SIG-M5 treated with dmso at 0.1 percent for 504 hours (cell line): Measurements from ENCODE around the gene FRAS1.
A peak's percentile ranks its signal among the peaks of the same experiment; 100 is the strongest.
"Not testable (repeated sequence)": the region's sequence is repeated elsewhere in the genome, so short reads cannot be mapped to it uniquely, and the experiment has no call there.

Experiments
- DNase-seq: peaks from one replicate; lab custom pipeline; 2025; ENCODE audit not compliant: unreplicated experiment; lab: John Stamatoyannopoulos, UW

The FRAS1 gene

DNA sequence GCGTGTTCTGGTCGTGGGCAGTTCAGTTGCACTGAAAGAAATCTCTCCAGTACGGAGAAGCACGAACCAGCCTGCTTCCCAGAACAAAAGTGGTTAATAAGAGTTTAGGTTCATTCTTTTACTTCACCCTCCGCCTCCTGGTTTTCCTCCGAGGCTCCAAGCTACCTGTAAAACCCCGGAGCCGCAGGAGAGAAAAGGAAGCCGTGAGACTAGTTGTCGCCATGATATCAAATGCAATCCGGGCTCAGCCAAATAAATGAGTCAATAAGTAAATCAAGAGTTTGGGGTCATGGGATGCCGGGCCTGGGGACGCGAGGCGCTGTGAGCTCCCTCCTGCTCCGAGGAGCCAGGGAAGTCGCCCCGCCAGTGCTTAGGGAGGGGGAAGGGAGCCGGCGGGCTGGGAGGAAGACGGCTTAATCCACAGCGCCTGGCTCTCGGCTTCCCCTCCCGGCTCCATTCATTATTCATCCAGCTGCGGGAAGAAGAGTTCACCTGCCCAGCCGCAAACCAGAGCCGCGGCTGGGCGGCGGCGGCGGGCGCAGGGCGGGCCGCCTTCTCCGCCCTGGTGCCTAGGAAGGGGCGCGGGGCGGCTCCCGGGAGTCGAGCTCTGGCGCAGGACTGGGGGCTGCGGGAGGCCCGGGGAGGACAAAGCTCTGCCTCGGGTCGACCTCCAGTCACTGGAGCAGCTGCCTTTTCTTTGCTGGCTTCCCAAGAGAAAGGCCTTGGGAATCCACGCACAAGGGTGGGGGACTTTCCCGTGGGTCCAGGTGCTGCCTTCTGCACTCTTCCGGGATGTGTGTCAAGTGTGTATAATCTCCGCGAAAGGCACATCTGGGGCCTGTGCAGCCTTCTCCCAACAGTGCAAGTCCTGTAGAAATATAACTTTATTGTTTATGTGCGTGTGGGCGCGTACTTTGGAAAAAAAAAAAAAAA lies 1.7 kb downstream of the FRAS1 start:
- no peak for DNase-seq

DNA sequence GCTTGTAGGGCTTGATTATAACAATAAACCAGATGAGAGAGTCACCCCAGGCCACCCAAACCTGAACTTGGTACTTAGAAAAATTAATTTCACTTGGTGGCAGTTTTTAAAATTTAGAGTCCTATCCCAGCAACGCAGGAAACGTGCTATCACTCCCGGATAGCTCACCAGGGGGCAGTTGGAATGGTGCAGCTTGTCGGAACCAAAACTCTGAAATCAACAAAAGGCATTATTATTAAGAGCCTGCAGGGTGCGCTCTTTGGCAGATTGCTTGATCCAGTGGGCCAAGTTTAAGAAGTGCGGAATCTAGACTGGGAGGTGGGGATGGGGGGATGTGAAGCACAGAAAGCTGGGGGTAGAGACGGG lies 2.4 kb downstream of the FRAS1 start:
- DNase-seq = peak; percentile 42

DNA sequence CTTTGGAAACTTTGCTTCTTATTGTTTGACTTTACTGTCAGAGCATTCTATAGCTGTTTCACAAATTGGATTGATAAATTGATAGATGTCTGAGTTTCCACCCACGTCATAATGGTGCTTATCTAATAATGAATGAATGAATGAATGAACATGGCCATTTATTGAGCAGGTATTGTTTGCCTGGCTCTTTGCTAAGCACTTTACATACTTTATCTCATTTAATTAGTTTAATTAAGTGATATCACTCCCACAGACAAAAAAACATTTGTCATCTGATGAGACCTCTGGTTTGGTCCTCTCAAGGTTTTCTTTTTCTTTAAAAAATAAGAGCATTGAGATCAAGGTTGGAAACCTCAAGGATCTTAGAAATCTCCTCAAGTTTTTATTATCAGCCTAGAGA lies 2.8 kb downstream of the FRAS1 start:
- DNase-seq = no peak

DNA sequence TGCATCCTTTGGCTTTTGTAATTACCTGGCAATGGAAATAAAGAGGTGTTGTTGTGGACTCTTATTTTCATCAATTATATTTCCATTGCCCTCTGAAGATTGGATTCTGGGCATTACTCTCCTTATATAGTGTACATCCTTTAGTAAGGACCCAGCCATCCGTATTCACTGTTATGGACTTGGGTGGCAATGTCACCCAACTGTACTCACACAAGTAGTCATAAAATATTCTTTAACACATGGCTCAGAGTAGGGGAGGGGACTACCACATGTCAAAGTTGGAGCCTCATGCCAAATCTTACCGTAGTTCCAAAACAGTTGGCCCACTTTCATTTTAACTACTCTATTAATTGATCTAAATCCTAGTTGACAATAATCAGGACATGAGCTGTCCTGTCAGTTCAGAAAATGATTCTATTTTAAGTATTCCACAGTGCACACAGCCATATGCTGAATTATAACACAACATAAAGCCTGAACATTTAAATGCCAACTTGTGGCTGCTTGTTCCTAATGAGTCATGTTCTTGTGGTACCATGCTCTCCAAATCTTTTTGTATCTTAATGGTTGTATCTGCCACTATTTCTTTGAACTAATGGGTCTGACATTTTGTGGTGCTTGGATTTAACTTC lies 4.9 kb downstream of the FRAS1 start:
- DNase-seq = no peak

DNA sequence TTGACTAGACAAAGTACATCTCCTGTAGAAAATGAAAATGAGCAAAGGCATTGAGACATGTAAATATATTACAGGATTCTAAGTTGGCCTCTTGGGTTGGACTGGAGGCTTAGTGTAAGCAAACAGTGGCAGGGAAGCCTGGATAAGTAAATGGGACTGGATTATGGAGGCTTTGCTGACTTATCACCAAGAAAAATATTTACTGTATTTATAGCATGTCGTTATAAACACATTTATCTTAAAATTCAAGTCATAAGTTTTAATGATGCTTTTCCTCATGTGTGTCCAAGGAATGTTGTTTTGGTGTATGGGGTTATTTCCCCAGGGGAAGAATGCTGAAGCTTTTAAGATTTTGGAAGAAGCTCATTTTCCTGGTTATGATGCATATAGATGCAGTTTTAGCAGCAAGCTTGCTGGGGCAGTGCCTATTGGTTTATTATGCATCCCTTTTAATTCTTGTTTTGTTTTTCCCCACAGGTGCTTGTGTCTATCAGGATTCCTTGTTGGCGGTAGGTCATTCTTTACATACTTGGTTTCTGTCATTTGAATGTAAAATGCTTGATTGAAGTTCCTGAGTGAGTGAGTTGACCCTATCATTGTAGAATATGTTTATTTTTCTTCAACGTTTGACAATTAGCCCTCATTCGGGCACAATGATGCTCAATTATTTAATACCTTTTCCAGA lies 8.5 kb downstream of the FRAS1 start:
- DNase-seq = no peak

DNA sequence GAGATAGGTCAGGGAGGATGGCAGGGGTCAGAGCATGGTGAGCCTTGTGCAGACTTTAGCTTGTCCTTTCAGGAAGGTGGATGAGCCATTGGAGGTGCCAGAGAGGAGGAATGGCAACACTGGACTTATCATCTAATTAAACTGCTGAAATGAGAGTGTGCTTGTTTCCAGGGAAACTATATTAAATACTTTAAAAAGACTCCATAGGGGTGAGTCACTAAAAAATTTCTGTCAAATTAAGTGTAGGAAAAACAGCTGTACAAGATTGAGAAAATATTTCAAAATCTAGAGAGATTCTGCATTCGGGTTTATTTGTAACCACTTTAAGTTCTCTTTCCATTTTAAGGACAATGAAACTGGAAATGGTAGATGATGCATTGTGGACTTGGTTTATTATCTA lies 11.4 kb downstream of the FRAS1 start:
- DNase-seq = no peak

DNA sequence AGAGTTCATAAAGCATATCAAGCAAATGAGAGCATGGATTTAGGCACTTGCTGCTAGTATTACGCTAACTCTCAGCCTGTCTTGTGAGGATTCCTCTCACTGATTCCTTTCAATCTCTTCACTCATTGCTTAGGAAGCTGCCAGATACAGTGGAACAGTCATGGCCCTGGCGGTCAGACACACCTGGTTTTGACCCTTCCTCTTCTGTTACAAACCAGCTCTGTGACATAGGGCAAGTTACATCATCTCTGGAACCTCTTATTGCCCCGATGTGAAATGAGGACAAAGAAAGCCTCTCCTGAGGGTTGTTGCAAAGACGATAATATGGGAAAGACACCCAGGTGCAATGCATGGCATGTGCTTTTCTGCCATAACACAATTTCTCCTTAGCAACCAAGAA lies 12.2 kb downstream of the FRAS1 start:
- no peak for DNase-seq

DNA sequence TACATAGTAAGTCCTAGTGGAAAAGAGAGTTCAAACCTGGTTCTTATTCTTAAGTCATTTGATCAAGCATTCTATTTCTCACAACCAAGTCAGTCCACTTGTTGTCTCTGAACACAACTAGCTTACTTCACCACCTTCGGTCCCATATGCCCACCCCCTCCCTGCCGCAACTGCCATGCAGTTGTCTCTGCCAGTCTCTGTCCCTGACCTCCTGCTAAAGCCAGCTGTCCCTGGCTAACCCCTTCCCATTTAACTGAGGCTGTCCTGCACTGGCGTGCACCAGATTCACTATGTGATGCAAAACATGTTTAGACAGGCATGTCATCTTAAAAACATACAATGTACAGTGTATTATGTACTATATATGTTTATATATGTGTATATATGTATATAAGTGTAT lies 12.7 kb downstream of the FRAS1 start:
- DNase-seq = no peak

DNA sequence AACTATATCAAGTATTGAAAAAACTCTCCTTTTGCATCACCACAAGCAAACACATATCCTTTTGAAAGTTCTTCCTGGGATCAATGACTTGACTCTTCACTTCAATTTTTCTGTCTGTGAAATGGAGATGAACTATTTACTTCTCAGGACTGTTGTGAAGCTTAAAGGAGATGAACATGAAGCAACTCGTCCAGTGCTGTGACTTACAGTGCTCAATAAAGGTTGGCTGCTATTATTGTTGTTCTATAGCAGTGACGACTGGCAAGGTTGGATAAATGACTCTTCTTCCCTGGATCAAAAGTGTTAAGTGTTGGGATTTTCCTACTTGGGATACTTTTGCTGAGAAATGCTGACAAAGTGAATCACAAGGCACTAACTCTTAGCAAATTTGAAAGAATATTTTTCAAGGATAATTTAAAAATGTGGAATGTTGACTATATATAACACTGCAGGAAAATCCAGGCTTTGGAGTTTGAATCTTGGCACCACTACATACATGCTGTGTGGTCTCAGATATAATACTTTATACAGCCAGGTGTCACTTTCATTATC lies 13.7 kb downstream of the FRAS1 start:
- no peak for DNase-seq

DNA sequence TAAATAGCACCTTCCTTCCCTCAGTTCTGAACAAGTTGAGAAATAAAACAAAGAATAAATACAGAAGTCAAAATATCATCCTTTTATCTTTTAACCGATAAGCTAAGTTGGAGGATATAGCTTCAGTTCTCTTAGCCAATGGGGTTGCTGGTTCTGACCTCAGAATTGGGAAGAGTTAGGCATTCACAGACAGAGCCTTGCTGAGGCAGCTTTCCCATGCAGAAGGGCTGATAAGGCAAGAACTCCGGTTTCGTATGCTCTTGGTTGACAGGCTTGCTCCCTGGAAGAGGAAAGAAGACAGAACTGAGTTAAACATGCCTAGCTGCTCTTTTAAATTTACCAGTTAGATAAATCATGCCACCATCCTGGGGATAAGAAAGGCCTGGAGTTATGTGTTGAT lies 17.6 kb downstream of the FRAS1 start:
- DNase-seq = no peak

DNA sequence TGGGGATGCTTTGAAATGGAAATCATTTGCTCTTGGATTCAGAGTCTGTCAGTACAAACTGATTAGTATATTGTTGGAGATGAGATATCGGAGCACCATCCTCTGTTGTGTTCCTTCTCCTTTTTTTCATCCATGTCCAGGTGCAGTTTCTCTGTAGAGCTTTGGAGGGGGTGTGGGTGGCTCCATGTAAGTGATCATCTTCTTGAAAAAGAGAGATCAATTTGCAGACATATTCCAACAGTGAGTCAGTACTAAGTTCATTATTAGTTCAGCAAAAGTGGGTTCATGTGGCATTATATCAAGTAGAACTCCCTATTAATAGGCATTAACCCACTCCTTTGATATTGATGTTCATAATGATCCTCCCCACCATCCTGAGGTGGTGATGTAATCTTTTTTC lies 18.9 kb downstream of the FRAS1 start:
- DNase-seq = no peak

DNA sequence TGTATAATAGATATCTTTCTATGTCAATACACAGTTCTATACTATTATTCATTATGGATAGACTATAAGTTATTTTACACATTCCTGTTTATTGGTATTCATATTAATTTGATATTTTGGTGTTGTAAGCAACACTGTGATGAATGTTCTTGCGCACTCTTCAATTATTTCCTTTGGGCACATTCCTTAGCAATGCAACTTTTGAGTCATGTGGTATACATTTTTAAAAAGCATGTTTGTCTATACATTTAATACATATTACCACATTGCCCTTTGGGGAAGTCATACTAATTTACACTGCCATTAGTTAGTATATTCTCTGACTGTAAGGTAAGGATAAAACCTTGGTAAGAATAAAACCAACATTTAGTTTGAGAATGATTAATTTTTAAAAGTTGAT lies 21.0 kb downstream of the FRAS1 start:
- DNase-seq = no peak

DNA sequence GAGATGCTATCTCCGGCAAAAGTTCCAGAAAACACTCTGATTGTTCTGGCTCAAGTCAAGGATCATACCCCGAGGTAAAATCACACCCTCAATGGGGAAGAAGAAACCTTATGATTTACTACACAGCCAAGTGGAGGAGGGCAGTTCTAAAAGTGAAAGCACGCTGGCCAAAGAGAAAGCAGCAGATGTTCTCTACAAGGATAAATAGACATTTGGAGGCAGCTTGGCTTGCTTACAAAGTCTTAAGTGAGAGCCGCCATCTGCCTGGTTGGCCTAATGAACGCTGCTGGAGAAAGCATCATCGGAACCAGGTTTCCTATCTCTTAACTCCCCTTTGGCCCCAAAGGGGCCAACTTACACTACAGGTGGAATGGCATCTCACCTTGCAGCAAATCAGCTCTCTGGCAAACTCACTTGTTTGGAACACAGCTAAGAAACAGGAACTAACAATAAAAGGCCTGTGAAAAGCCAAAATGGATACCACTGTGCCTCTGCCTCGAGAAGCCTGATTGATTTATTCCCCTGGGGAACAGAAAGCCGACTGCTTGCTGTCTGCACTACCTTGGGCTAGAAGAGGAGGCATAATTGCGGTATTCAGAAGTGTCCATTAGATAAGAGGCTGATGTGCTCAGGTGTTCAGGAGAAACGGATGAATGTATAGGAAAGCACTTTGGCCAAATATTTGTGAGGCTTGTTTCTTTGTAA lies 22.8 kb downstream of the FRAS1 start:
- no peak for DNase-seq

DNA sequence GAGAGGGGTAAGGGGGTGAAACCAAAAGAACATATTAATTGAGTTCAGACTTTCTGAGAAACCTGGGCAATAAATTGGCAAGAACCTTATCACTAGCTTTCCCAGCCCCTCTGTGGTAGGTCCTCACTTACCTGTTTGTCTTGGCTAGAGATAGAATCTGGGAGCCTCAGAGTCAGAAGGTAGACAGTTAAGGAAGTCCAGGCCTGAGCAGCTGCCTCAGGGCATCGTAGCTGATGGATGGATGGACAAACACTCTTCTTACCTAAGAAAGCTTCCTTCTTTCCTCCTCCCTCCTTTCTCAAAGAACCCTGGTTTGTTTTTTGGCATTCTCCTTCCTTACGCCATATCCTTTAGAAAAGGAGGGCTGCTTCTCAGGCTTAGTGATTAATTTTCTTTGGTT lies 24.4 kb downstream of the FRAS1 start:
- no peak for DNase-seq

DNA sequence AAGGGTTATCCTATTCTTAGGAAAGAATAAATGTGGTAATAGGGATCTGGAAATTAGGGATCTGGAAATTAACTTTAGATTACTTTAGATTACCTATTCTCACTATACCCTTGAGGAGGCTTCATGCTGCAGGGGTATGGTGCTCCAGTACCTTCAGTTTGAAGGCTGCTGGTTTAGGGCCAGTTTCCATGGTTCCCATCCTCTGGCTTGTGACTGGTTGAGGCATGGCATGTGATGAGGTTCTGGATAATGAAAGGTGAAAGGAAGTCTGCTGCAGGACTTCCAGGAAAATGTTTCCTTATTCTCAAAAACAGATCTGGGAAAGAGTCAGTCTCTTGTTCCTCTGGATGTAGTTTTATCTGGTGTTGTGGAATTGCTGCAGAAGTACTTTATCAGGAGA lies 25.9 kb downstream of the FRAS1 start:
- no peak for DNase-seq

DNA sequence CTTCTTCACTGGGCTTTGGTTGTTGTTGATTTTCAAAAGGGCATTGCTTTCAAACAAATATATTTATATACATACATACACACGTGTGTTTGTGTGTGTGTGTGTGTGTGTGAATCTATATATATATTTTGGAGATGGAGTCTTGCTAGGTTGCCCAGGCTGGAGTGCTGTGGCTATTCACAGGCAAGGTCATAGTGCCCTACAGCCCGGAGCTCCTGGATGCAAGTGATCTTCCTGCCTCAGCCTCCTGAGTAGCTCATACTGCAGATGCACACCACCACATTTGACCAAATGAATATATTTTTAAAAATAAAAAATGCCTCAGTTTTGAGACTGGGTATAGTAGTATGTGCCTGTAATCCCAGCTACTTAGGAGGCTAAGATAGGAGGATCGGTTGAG lies 34.4 kb downstream of the FRAS1 start:
- no peak for DNase-seq

DNA sequence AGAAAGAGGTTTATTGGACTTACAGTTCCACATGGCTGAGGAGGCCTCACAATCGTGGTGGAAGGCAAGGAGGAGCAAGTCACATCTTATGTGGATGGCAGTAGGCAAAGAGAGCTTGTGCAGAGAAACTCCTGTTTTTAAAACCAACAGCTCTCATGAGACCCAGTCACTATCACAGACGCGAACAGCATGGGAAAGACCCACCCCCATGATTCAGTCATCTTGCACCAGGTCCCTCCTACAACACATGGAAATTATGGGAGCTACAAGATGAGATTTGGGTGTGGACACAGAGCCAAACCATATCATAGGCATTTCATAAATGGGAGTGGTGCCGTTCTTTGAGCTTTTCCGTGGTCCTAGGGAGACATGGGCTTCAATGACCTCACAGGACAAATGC lies 35.2 kb downstream of the FRAS1 start:
- not testable (repeated sequence) for DNase-seq

DNA sequence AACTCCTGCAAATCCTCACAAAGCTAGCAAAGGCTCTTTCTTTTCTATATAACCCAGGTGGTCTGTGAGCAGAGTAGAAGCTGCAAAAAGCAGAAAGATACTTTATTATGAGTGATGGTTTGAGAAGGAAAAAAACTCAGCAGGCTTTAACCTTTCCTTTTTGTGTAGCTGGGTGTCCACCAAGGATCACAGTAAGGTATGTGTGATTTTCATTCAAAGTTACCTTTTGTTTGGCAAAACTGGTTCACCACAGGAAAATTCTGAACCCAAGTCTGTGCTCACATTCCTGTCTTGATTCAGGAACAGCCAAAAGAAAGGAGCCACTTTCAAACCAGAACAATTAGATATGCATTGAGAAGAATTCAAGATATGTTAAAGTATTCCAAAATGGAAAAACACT lies 35.7 kb downstream of the FRAS1 start:
- DNase-seq = no peak

DNA sequence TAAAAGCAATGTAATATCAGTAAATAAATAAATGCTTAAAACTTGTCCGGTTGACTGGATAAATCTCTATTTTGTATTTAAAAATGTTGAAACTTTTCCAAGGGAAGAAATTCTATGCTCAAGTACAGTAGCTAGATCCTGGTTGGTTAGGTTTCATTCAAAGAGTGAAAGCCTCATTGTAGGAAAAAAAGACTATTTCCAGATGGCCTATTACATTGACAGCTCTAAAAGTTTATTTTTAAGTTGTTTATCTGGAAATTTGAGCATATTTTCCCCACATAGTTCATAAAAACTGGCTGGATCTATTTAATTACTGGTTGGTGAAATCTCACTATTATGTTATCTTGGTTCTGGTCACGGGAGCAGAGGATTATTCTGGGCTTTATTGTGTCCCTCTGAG lies 38.0 kb downstream of the FRAS1 start:
- no peak for DNase-seq

DNA sequence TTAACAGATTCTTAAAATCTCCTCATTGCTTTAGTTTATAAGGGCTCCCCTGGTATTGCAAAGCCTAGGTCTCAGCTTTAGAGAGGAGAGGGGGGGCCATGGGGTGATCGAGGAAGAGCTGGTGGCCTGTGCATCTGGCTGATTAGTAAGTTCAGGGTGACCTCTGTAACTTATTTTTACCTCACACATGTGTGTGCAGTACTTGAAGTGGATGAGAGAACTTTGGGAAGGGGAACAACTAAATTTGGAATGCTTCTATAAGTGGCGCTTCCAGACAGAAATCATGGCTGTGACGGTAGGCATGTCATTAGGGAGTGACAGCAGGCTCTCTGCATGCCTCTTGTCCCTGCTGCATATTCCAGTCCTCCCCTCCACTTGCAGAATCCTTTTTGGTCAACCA lies 41.9 kb downstream of the FRAS1 start:
- DNase-seq = no peak

DNA sequence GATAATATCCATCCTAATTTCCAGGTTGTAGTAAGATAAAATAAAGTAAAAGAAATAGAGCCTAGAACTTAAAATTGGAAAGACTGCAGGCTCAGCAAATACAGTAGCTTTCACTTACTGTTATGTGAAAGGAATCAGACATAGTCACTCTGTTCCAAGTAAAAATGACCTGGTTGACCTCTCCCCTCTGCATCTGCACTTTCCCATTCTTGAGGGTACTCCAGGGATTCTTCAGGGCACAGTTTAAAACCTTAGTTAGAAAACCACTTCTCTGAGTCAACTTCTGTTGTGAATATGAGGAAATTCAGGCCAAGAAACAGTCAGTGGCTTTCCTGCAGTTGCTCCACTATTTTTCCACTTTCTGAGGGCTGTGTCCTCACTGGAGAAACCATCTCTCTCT lies 42.9 kb downstream of the FRAS1 start:
- DNase-seq = no peak
